Activated naive CD4-positive, alpha-beta T cell treated with anti-CD3 and anti-CD28 coated beads for 36 hours (primary cell): ENCODE measurements around the gene SLC35F1. TPM values are rescaled to one million over a fixed set of nuclear protein-coding genes. Genes with fewer than 3 reads are reported as not detected.

Source experiments
- CTCF ChIA-PET: fragments of 350-600 bp; sonication (Branson Sonifier 250); formaldehyde crosslinking; loops from one replicate; lab custom pipeline; 2021; ENCODE audit warnings: antibody characterized with exemption; lab: Charles Lee
- DNase-seq: peaks from one replicate; pipeline ENCODE4 v3.0.0-alpha.2; 2020
- H3K27ac Mint-ChIP-seq: one replicate; pipeline ENCODE4 v1.8.0; 2021; ENCODE audit warnings: mild to moderate bottlenecking, mixed read lengths
- H3K27me3 Mint-ChIP-seq: one replicate; pipeline ENCODE4 v1.8.0; 2021; ENCODE audit warnings: low read depth, mixed read lengths
- H3K36me3 Mint-ChIP-seq: one replicate; pipeline ENCODE4 v1.8.0; 2021; ENCODE audit warnings: low read depth, mixed read lengths
- H3K4me1 Mint-ChIP-seq: one replicate; pipeline ENCODE4 v1.8.0; 2021; ENCODE audit warnings: low read depth, mixed read lengths
- H3K4me3 Mint-ChIP-seq: one replicate; pipeline ENCODE4 v1.8.0; 2021; ENCODE audit warnings: mild to moderate bottlenecking, moderate library complexity, mixed read lengths
- H3K9me3 Mint-ChIP-seq: one replicate; pipeline ENCODE4 v1.8.0; 2021; ENCODE audit warnings: mixed read lengths
- intact Hi-C: fragments of 100-400 bp; cut with micrococcal nuclease; formaldehyde crosslinking; loops from one replicate; pipeline ENCODE4 v1.15.1; 2023
- total RNA-seq, 2 experiments: library from RNA; stranded (reverse); gene quantifications; one replicate each; pipeline ENCODE4 v1.2.3, GENCODE V29; 2021

The SLC35F1 gene
- total RNA-seq, 2 experiments from 2014 or later = 0.07 TPM; not detected in 1

DNA sequence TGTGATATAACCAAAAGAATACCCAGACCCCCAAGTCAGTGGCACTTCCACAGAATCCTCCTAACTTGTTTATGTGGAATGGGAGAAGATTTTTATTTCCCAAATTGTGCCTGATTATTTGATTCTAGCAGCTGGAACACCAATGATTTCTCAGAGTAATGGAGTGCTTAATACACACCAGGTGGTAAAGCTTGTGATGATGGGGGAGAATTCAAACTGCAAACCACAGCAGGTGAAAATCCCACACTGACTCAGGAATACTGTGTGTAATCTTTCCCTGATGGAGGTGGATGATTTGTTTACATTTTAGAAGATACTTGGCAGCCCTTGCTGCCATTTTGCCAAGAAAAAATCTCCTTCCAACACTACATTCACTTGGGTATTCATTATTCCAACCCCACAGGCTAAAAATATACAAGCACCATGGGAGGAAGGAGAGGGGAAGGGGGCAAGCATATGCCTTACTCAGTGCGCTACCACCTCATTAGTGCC, 428.3 kb downstream of the SLC35F1 start:
- no peak for DNase-seq
- no peaks in the 10 kb centered on the region for H3K4me1 Mint-ChIP-seq
- CTCF ChIA-PET = no interaction called here
- H3K4me3 Mint-ChIP-seq = no peak overlapping the region
- intact Hi-C loops = no loop called here
- no peak overlapping the region for H3K27ac Mint-ChIP-seq
- no peaks in the 10 kb centered on the region for H3K27me3 Mint-ChIP-seq
- H3K9me3 Mint-ChIP-seq = peaks cover 38% of the 10 kb centered on the region
- H3K36me3 Mint-ChIP-seq = no peaks in the 10 kb centered on the region

DNA sequence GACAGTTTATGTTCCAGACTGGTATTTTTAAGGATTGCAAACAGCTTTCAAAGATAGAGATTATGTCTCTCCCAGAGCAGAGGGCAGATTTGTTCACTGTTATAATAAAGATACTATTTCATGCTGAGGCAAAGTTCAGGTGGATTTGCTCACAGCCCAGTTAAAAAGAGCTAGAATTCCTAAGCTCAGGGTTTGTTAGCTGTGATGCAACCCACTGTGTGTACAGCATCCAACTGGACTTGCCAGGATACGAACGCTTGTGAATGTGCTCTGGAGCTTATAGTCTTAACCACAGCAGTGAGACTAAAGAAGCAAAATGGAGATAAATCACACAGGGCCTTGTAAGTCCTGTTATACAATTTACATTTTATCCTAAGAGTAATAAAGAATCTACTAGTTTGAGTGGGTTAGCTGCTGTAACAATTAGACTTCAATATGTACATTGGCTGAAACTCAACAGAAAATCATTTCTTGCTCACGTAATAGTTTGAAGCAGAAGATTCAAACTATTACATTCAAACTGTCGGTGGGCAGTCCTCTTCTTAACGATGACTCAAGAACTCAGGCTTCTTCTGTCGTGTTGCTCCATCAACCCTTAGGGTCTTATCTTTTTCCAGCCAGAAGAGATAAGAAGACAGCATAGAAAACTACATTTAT, 437.1 kb downstream of the SLC35F1 start:
- CTCF ChIA-PET = no interaction called here

DNA sequence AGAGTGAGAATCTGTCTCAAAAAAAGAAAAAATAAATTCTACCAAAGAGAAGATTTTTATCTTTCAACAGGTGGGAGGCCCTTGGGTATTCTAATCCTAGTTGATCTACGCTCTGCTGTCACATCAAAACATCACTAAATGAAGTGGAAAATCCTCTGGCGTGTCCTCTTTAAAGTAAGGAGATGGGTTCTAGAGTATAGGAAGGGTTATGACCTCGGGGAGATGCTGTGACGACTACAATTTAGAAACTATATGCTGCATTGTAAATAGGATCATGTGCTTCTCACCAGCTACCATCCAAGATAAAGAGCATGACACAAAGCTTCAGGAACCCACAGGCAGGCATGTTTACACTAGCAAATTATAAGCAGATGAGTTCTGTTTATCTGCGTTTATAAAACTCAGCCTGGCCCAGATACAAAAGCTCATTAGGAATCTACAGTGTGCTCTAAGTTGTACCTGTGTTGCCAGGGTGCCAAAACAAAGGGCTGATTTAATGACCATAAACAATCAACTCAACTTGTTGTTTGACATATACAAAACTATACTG, 443.9 kb downstream of the SLC35F1 start:
- H3K27me3 Mint-ChIP-seq = no peaks in the 10 kb centered on the region
- H3K36me3 Mint-ChIP-seq = no peaks in the 10 kb centered on the region
- no peak overlapping the region for H3K27ac Mint-ChIP-seq
- no peaks in the 10 kb centered on the region for H3K4me1 Mint-ChIP-seq
- no peak for DNase-seq
- no peak overlapping the region for H3K4me3 Mint-ChIP-seq
- intact Hi-C loops = no loop called here
- H3K9me3 Mint-ChIP-seq = peaks cover 5% of the 10 kb centered on the region
- CTCF ChIA-PET = interaction anchor here (0.7 kb wide), 1 partner anchor 40 kb away, joined by 4 read pairs; no protein-coding TSS in a partner anchor

More for the DNA sequence above, 437.1 kb downstream of the SLC35F1 start:
- DNase-seq = no peak
- Mint-ChIP-seq H3K4me1 (no peaks in the 10 kb centered on the region), H3K36me3 (peaks cover 3% of the 10 kb centered on the region), H3K27me3 (no peaks in the 10 kb centered on the region), H3K9me3 (peaks cover 27% of the 10 kb centered on the region), H3K4me3 (no peak overlapping the region), H3K27ac (no peak overlapping the region)
- intact Hi-C loops = no loop called here

DNA sequence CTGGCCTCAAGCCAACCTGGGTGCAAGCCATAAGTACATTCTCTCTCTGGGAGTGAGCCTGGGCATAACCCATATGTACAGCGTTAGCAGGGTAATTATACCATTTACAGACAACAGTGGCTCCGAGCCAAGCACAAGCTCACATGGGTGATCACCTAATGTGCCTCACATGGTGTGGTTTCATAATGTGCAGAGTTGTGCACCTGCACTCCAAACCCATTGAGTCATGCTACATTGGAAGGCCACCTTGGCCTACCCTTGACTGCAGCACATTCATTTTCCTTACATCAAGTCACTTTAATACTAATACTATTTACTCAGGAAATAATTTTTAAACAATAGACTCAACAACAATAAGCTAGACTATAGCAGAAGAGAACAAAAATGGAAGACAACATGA, 446.5 kb downstream of the SLC35F1 start:
- CTCF ChIA-PET = interaction anchor here (0.6 to 0.7 kb wide), 2 partner anchors 718 to 916 kb away, joined by 3 to 7 read pairs; no protein-coding TSS in a partner anchor
- DNase-seq = no peak
- intact Hi-C loops = no loop called here
- Mint-ChIP-seq H3K27me3 (no peaks in the 10 kb centered on the region), H3K27ac (no peak overlapping the region), H3K9me3 (peaks cover 5% of the 10 kb centered on the region), H3K36me3 (no peaks in the 10 kb centered on the region), H3K4me1 (no peaks in the 10 kb centered on the region), H3K4me3 (no peak overlapping the region)

DNA sequence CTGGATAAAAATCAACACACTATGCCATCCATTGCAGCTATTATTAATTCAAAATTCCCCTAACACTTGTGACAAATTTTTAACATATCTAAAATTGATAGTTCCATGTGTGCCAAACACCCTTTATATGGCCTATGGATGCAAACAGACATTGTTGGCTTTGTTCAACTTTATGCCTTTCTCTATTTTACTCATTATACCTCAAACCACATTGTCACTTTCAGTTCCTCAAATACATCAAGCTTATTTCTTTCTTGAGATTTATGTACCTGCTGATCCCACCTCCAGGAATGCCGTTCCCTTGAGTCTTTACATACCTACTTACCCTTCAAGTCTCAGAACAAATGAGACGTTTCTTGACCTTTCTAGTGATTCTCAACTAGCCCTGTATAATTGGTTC, 447.6 kb downstream of the SLC35F1 start:
- intact Hi-C loops = no loop called here
- H3K36me3 Mint-ChIP-seq = no peaks in the 10 kb centered on the region

DNA sequence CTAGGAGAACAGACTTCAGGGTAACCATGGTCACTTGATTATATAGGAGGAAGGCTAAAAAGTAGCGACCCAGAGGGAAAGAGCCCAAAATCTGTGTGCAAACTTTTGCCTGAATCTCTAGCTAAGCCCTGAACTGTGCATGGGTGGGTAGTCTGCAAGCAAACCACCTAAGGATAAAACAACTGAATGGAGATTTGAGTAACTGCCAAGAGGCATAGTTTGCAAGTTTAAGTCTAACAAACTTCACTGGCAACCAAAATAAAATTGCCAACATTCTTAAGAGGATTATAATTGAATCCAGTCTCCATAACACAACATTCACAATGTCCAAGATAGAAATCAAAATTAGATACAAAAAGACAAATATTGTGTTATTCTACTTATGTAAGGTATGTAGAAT, 449.0 kb downstream of the SLC35F1 start:
- intact Hi-C loops = no loop called here
- no peak overlapping the region for H3K27ac Mint-ChIP-seq
- H3K36me3 Mint-ChIP-seq = no peaks in the 10 kb centered on the region
- no peaks in the 10 kb centered on the region for H3K4me1 Mint-ChIP-seq
- H3K9me3 Mint-ChIP-seq = peaks cover 9% of the 10 kb centered on the region
- no peaks in the 10 kb centered on the region for H3K27me3 Mint-ChIP-seq
- no peak overlapping the region for H3K4me3 Mint-ChIP-seq
- CTCF ChIA-PET = no interaction called here
- no peak for DNase-seq

More for the DNA sequence above, 447.6 kb downstream of the SLC35F1 start:
- H3K27me3 Mint-ChIP-seq = no peaks in the 10 kb centered on the region
- peaks cover 5% of the 10 kb centered on the region for H3K9me3 Mint-ChIP-seq
- H3K27ac Mint-ChIP-seq = no peak overlapping the region
- no peak overlapping the region for H3K4me3 Mint-ChIP-seq
- no peaks in the 10 kb centered on the region for H3K4me1 Mint-ChIP-seq
- no peak for DNase-seq
- CTCF ChIA-PET = no interaction called here

DNA sequence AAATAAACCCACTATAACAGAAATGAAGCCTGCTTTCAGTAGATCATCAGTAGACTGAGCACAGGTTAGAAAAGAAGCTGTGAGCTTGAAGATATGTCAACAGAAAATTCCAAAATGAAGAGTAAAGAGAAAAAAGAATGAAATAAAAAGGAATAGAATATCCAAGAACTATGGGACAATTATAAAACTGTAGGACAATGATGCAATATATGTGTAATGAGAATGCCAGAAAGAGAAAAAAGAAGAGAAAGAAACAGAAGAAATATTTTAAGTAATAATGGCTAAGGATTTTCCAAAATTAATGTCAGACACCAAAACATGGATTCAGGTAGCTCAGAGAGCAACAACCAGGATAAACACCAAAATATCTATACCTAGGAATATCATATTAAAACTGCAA, 449.6 kb downstream of the SLC35F1 start:
- Mint-ChIP-seq H3K9me3 (peaks cover 9% of the 10 kb centered on the region), H3K36me3 (no peaks in the 10 kb centered on the region), H3K27ac (no peak overlapping the region), H3K4me1 (no peaks in the 10 kb centered on the region), H3K27me3 (no peaks in the 10 kb centered on the region), H3K4me3 (no peak overlapping the region)
- no peak for DNase-seq
- CTCF ChIA-PET = no interaction called here
- intact Hi-C loops = no loop called here

Other genes starting within 250 kb of the SLC35F1 start
- gene NUS1, start 231.8 kb upstream of the SLC35F1 start, total RNA-seq = 10 to 100 TPM; 24.0 to 24.1 TPM